ENCODE data around the gene DAAM1. TPM values are rescaled to one million over a fixed set of nuclear protein-coding genes. Genes with fewer than 3 reads are reported as not detected.

Gene DAAM1
- total and polyA plus RNA-seq, 10 donors, result 8.3 to 76.1 (median 35.2) TPM

- peaks cover 0 to 17% (median 4%) of the 10 kb centered on the region in 8 donors for H3K9me3 ChIP-seq
- no peaks in the 10 kb centered on the region for H3K27me3 ChIP-seq (replicated peaks in 1 of 7)
- DNase-seq, result no peak
- H3K27ac ChIP-seq, result peak overlapping the region in 7 of 8 donors; percentile 13 to 63 (median 47)
- no peak overlapping the region for H3K4me3 ChIP-seq
- intact Hi-C loops (cut with DNase I; ENCODE audit: low total_unique reads), result no loop called here
- no peaks in the 10 kb centered on the region for H3K36me3 ChIP-seq
- TF ChIP-seq POLR2AphosphoS5 (IDR thresholded peaks at IDR 0.05) (no peak), POLR2A (IDR thresholded peaks at IDR 0.05) (no peak), CTCF (IDR thresholded peaks at IDR 0.05 in 8 of 11, conservative IDR thresholded peaks at IDR 0.05 in 3 of 11) (no peak)
- 61 to 72% (median 70%) methylated on average over 4 of the region's 4 CpGs for WGBS, 5 donors
- H3K4me1 ChIP-seq, result peaks cover 0 to 17% (median 4%) of the 10 kb centered on the region in 6 donors
These were observed 219.0 kb downstream of the DAAM1 start for GRCh38 chr14:59407246-59408010.

GRCh38 chr14:59415836-59416602 is 227.6 kb downstream of the DAAM1 start:
- Histone ChIP-seq H3K4me1 (no peaks in the 10 kb centered on the region), H3K27ac (no peak overlapping the region), H3K36me3 (no peaks in the 10 kb centered on the region), H3K4me3 (no peak overlapping the region), H3K9me3 (no peaks in the 10 kb centered on the region), H3K27me3 (replicated peaks in 1 of 7) (no peaks in the 10 kb centered on the region)
- DNase-seq, result no peak
- intact Hi-C loops (cut with DNase I; ENCODE audit: low total_unique reads), result no loop called here
- TF ChIP-seq POLR2AphosphoS5 (IDR thresholded peaks at IDR 0.05) (no peak), POLR2A (IDR thresholded peaks at IDR 0.05) (no peak), CTCF (IDR thresholded peaks at IDR 0.05 in 8 of 11, conservative IDR thresholded peaks at IDR 0.05 in 3 of 11) (no peak)
- WGBS, 5 donors, result 76 to 88% (median 85%) methylated on average over 5 of the region's 5 CpGs

GRCh38 chr14:59417311-59417710 is 228.8 kb downstream of the DAAM1 start:
- H3K9me3 ChIP-seq, result no peaks in the 10 kb centered on the region
- peaks cover 0 to 9% (median 3%) of the 10 kb centered on the region in 6 donors for H3K4me1 ChIP-seq
- H3K27me3 ChIP-seq (replicated peaks in 1 of 7), result no peaks in the 10 kb centered on the region
- H3K27ac ChIP-seq, result peak overlapping the region in 1 of 8 donors; percentile 30
- intact Hi-C loops (cut with DNase I; ENCODE audit: low total_unique reads), result no loop called here
- TF ChIP-seq POLR2AphosphoS5 (IDR thresholded peaks at IDR 0.05) (no peak), CTCF (IDR thresholded peaks at IDR 0.05 in 8 of 11, conservative IDR thresholded peaks at IDR 0.05 in 3 of 11) (no peak), POLR2A (IDR thresholded peaks at IDR 0.05) (no peak)
- no peaks in the 10 kb centered on the region for H3K36me3 ChIP-seq
- DNase-seq, result no peak
- H3K4me3 ChIP-seq, result no peak overlapping the region
- 76 to 86% (median 77%) methylated on average over 6 of the region's 6 CpGs for WGBS, 5 donors

- H3K4me3 ChIP-seq, result no peak overlapping the region
These were observed 230.8 kb downstream of the DAAM1 start for GRCh38 chr14:59419303-59419702.

More at GRCh38 chr14:59419303-59419702, 230.8 kb downstream of the DAAM1 start:
- Histone ChIP-seq H3K4me1 (peaks cover 0 to 15% (median 5%) of the 10 kb centered on the region in 6 donors), H3K27ac (peak overlapping the region in 4 of 8 donors; percentile 22 to 38 (median 32)), H3K9me3 (no peaks in the 10 kb centered on the region), H3K36me3 (no peaks in the 10 kb centered on the region), H3K27me3 (replicated peaks in 1 of 7) (no peaks in the 10 kb centered on the region)
- WGBS, 5 donors, result 79 to 90% (median 85%) methylated on average over 2 of the region's 2 CpGs
- intact Hi-C loops (cut with DNase I; ENCODE audit: low total_unique reads), result no loop called here
- TF ChIP-seq POLR2AphosphoS5 (IDR thresholded peaks at IDR 0.05) (no peak), CTCF (IDR thresholded peaks at IDR 0.05 in 8 of 11, conservative IDR thresholded peaks at IDR 0.05 in 3 of 11) (no peak), POLR2A (IDR thresholded peaks at IDR 0.05) (no peak)
- DNase-seq, result no peak

Measured in spleen (tissue), 11 donors.